Smooth muscle cell of the brain vasculature (primary cell): Measurements from ENCODE around the gene PPP1R15B.

Source experiments
- DNase-seq: peaks from one replicate; pipeline ENCODE4 v3.0.0-alpha.2; 2012; ENCODE audit warnings: low read depth, low spot score

Gene PPP1R15B

DNA sequence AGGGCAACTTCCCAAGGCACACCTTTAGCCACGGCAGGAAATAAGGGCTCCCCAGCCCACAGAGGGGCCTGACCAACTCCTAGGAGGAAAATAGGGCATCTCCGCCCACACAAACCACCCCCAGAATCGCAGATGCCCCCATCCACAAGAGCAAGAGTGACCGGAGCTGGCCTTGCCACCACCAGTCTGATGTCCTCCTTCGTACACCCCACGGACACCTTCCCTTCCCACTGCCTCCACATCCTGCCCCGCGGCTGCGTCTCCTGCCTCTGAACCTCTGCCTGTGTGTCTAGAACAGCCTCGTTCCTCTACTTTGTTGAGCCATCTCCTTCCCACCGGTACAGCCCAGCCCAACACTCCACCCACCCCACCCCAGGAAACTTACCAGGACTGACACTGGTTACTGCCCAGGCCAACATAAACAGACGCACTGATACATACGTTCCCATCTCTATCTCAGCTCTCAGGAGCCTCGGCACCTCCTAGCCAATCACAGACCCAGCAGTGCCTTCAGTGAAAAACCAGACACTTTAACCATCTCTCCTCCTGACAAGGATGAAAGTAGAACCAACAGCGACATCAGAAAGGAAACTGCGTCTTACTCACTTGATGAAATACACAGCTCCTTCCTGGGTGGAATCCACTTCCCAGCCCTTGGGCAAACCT is 44.3 kb downstream of the PPP1R15B start:
- no peak for DNase-seq

DNA sequence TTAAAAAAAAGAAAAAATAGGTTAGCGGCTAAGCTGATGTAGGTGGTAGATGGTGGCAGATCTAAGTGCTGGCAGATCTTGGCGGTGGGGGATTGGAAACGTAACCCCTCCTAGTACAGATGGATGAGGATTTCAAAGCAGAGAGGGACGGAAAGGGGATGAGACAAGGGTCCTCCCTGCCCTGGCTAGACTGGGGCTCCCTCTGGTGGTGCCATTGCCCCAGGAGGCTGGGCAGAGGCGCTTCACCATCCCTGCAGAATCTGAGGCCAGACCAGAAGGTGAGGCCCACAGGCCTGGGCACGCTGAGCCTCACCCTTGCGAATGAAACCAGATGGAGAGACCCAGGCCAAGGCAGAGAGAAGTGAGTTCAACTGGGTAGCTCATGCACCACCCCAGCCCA is 44.9 kb downstream of the PPP1R15B start:
- no peak for DNase-seq

DNA sequence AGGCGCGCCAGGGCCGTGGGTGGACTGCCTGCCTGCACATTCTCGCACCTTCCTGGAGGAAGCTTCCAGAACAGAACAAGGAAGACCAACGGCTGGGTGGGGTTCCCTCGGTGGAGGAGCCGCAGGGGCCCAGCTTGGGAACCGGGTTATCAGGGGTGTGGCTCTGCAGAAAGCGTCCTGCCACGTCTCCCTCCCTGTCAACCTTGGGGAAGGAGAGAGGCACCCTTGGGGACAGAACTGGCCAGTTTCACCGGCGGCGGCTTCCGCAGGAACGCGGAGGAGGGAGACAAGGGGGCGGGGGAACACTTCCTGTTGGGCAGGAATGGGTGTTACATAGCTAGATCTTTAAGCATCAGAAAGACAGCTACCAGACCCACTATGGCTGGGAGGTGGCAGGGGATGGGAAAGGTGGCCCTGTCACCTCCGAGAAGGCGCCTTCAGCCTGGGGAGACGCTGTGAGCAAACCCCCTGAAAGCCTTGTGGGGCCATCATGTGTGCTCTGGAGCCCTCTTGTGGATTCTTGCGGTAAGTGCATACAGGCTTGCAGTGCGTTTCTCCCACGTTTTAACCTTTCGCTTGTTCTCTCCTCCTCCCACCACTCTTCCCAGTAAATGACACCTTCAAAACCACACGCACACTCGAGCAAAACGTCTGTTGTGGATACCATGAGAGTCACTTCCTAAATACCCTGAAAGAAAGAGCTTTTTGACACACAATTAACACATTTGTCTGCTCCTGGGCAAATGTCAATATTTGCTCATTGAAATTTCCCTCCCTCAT is 48.1 kb downstream of the PPP1R15B start:
- DNase-seq: peak; percentile 31

DNA sequence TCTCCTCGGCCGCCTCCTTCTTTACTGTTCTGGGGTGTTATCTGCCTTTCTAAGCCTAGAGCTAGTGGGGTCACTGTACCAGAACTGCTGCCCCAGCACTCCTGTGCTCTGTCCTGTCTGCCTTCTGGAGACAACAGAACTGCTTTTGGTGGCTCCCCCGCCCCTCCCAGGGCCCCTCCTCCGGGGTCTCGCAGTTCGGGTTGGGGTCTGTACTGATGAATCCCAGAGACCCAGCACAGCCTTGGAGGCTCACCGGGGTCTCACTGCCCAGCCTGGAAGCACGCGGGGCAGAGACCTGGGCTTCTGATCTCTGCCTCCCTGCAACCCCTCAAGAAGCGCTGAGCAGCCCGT is 48.7 kb downstream of the PPP1R15B start:
- no peak for DNase-seq

DNA sequence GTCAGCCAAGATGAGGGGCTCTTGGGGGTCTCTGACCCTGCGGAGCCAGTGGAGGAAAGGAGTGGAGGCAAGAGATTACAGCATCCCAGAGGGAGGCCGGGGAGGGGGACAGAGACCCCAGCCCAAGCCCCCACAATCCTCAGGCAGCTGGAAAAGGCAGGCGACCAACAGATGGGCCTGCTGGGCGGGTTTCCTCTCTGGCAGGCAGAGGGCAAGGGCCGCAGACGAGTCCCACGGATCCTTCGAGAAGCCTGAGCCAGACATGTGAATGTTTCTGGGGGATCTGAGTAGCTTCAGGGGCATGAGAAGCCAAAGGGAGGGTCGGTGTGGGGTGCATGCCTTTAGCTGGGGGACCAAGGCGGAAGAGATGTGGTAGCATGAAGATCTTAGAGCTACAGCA is 49.8 kb downstream of the PPP1R15B start:
- DNase-seq: no peak

DNA sequence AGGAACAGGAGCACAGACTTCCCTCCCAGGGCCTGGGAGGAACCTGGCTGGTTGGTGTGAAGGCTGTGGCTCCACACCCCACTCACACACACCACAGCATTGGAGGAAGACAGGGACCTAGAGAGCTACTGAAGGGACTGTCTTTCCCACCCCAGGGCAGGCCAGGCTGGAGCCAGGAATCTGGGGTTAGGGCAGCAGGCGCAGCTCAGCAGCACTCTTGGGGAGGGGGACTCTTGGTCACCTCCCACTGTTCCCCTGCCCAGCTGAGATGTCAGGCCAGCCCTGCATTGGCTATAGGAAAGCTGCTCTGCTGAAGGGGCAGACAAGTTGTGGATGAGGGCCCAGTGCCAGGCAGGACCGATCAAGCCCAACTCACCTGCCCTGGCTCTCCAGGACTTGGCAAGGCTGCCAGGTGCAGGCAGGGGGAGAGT is 50.3 kb downstream of the PPP1R15B start:
- no peak for DNase-seq

DNA sequence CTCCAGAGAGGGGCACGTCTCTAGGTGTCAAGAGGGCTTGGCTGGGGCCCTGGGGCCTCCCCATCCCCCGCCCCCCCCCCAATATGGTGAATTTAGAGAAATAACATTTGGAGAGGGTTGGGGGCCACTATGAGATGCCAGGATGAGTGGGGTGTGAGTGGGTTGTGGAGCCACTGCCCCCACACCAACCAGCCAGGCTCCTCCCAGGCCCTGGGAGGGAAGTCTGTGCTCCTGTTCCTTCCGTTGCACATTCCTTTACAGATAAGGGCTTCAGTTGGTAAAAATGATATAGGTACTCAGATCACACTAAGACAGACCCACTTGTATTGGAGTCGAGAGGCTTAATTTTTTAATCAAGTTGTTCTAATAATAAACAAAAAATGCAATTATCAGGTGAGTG is 51.3 kb downstream of the PPP1R15B start:
- no peak for DNase-seq

DNA sequence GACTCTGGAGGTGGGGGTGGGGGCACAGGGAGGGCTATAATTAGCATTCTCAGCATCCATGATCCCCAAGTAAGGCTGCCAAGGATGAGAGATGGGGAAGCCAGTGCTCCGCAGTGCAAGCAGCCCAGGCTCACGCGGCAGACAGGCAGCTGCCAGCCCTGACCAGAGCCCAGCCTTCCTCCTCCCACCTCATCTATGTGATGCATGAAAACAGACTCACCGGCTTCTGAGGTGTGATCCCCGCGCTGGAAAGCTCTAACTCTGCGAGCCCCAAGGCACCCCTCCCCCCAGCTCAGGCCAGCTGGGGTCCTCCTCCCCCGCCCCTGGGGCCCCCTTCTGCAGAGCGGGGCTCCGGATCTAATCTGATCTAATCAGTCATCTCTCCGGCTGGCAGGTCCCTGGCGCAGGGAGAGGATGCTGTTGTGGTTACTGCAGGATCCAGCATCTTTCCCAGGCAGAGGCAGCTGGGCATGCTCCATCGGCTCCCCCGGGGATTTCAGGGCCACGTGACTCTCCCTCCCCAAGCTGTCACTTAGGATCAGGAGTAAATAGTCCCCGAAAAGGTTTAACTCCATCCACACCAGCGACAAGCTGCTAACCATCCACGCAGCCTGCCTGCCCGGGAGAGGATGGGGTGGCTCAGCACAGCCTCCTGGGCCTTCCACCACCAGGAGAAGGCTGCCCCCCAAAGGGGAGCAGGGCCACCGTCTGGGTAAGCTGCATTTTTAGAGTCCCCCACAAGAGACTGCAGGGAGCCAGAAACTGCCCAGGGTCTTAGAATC is 52.0 kb downstream of the PPP1R15B start, which contains the start of gene PLEKHA6:
TSS of gene PLEKHA6 (minus strand) at position 456 of the 782 bp plus-strand sequence. CDS start 86,202 bp downstream, outside the sequence.
- no peak for DNase-seq

DNA sequence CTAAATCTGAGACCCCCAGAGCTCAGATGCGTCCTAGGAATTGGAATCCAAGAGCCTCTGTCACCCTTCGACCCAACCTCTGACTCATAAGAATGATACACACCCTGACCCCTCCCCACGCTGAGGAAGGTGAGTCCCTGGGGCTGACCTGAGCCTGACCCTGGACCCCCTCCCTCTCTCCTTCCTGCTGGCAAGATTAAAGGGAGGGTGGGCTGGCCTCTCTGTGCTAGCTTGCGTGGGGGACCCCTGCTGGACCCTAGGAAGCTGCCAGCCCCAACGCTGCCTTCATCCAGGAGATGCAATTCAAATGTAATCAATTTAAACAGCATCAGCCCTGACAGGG is 52.5 kb downstream of the PPP1R15B start:
- DNase-seq: no peak

DNA sequence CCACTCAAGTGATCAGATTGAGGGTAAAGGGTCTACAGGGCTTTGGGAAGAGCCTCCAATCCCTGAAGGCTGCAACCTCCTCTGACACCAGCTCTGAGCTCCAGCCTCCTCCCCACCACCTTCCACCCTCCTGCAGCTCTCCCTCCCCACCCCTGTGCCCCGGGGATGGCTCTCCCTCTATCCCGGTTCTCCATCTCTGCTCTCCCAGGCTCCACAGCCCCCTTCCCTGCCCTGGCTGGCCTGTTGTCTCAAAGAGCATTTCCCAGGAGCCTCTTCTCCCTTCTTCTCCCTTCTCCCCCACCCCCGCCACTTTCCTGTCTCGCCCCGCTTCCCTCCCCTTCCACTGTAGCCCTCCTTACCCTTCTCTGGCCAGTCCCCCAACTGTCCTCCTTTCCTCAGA is 53.0 kb downstream of the PPP1R15B start:
- DNase-seq: no peak

DNA sequence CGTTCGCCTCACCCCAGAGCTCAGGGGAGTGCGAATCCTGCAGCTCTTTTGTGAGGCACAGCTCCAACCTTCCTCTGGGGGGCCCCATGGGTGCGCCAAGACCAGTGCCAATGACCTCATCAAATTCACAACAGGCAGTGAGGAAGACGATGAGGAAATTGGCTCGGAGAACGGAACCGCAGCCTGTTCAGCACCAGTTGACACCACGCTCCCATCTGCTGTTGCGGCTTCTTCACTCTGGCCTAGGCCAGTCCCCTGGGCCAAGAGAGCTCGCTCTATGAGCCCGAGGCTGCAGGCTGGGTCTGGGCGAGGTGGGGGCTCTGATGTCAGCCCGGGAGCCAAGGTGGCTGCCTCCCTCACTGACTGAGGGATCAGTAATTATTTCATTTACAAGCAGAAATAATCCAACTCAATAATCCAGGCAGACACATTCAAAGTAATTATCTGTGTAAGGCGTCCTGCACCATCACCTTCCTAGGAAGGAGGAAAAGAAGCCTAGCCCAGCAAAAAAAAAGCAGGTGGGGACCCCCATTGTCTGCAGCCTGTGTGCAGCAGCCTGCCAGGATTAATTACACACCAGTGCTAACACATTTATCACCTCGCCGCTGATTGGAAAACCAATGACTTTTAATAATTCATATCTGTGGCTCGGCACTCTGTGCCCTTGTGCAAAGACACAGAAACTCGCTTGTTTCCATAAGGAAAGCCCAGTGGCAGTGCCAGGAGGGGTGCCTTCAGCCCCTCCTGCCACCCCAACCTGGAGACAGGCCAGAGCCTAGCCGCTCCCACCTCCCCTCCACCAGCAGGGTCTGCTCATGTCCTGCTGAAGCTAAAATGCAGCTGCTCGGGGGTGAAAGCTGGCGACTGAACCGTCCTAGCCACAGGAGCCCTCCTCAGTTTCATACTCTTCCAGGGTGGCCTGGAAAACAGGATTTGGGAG is 53.8 kb downstream of the PPP1R15B start:
- no peak for DNase-seq

DNA sequence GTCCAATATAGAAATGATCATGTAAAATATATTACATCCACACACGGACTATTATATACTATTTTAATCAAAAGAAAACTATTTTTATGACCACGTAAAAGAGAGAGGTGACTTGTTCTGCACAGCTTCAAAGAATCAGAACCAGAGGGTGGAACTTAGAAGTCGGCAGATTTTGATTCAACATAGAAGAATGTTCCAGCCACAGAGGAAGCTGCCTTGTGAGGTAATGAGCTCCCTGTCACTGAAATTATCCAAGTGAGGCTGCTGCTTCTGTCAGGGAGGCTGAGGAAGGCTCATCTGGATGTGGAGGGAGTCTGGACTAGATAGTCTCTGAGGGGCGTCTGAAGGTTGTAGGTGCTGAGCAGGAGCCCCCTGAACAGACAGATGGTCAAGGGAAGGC is 54.6 kb downstream of the PPP1R15B start:
- no peak for DNase-seq

DNA sequence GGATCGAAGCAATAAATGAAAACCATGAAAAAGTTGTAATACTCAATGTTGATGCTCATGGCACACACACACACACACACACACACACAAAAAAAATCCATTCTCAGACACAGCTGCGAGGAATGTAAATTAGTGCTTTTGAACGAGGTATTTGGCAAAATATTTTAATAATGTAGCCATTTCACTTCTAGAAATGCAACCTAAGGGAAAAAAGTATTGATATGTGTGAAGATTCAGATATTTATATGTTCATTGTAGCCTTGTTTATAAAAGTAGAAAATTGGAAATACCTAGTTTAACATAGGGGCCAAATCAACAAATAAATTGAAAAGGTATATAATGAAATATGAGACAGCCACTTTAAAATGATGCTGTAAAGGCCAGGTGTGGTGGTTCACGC is 55.7 kb downstream of the PPP1R15B start:
- DNase-seq: no peak

DNA sequence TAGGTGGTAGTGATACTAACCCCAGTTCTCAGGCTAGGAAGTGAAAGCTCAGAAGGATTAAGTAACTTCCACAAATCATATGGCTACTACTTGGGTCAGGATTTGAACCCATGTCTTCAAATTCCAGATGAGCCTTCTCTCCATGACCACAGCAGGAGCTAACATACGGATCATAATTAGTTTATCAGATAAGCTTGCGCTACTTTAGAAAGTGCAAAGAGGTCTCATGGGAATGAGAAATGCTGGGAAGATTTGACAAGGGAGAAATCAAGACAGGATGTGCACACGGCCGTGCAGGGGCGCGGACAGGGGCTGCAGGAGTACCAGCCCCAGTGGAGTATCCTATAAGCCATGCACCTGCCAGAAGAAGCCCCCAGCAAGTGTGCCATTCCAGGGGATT is 57.0 kb downstream of the PPP1R15B start:
- DNase-seq: no peak
